Testis (tissue), 2 donors: Measurements from ENCODE around the gene GH2.

Source experiments
- CTCF ChIP-seq, 3 experiments: fragments of 450-650 bp in 2 of 3; fragments of 200-600 bp in 1 of 3; sonication (generic) in 1 of 3; IDR thresholded peaks; one replicate each; pipeline ENCODE4 v1.5.1; 2016 to 2019; ENCODE audit warnings: antibody characterized with exemption in 3 of 3, mild to moderate bottlenecking in 2 of 3, moderate library complexity in 1 of 3
- POLR2A ChIP-seq: fragments of 450-650 bp; IDR thresholded peaks from one replicate; pipeline ENCODE4 v1.6.1; 2017; ENCODE audit warnings: antibody characterized with exemption, mild to moderate bottlenecking, moderate library complexity

GRCh38 chr17:63832014-63832413, 49.7 kb downstream of the GH2 start:
- no peak for TF ChIP-seq CTCF (IDR thresholded peaks at IDR 0.05)
- TF ChIP-seq POLR2A = no peak
